Measurements from ENCODE around the gene GLRA1. TPM values are rescaled to one million over a fixed set of nuclear protein-coding genes. Genes with fewer than 3 reads are reported as not detected.

Gene GLRA1
- 5.5 TPM for total RNA-seq

GRCh38 chr5:151924564-151925301 lies at the start of gene GLRA1:
GLRA1 (minus strand) TSS chr5:151924851; CDS start chr5:151924549, 302 bp downstream.

Small RNAs within 50 kb of the gene (small RNA-seq; reads per million reads assigned to genes)
- gene RNA5SP198: not detected

Other genes with a start within 250 kb of the GLRA1 start
- gene SPARC, start 237.9 kb downstream of the GLRA1 start, total RNA-seq: 157 TPM
- gene ATOX1, start 166.2 kb downstream of the GLRA1 start, total RNA-seq: 60.4 TPM
- gene G3BP1, start 152.9 kb downstream of the GLRA1 start, total RNA-seq: 81.0 TPM

All from diencephalon (tissue), 1 donor.